IPS DF 19.7 (cell line): ENCODE results near the gene ARRDC4.
"Not testable (repeated sequence)": the region's sequence is repeated elsewhere in the genome, so short reads cannot be mapped to it uniquely, and the experiment has no call there.

Experiments
- DNase-seq: peaks from one replicate; pipeline ENCODE4 v3.0.0-alpha.2; 2013; ENCODE audit warnings: low read depth, low spot score

ARRDC4 gene

DNA sequence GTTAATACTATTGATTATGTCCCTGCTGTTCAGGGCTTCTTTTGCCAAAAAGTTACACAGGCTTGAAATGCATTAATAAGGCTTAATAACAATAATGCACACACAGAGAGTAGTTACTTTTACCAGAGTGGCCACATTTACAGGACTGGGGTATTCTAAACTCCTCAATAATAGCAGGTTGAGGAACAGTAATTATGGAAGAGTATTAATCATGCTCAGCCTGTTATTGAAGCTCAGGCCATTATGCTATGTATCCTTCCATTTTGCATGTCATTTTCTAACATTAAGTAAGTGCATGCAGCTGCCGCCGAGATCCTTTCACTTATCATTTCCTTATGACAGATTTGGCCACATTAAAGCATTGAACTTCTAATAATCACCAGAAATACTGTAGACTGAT, 5.7 kb downstream of the ARRDC4 start:
- DNase-seq: no peak

DNA sequence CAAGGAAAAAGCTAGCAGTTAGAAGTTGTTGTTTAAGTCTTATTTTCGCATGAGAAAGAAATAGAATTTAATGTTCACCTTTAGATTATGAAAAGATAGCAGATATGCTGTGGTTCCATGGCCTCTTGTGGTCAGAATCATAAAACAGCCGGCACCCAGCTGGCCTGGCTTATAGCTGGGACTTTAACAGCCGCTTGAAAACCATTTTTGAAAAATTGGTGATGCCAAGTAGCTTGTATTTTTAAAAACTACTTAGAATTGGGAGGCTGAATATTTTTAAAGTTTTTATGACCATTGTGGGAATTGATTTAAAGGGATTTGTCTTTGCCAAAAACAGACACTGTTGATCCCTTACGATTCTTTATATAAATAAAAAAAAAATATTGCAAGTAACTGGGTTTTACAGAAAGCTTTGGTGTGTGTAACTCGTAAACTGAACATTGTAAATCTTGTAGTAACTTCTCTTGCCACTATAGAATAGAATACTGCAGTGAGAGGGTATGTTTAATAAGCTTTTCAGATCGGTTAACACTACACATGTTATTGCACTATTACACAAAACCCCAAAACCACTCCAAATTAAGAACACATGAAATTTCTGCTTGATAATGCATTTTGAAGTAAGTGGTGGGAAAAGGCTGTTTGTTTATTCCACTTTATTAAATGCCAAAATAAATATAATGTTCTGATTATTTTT, 6.6 kb downstream of the ARRDC4 start:
- DNase-seq: no peak

DNA sequence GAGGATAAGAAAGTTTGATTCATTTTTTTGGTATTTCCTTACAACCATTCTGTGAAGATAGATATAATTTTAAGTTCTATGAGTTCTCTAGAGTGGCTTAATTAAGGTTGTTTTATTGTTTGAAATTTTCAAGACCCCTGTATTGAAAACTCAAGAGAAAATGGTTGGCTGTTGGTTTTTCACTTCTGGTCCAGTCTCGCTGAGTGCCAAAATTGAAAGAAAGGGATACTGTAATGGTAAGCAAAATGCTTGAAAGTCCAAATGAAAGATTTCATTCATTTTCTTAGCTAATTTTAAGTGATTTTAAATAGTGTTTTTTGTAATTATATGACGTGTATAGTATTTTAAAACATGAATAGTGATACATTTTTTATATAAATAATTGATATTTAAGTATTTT, 7.4 kb downstream of the ARRDC4 start:
- no peak for DNase-seq

DNA sequence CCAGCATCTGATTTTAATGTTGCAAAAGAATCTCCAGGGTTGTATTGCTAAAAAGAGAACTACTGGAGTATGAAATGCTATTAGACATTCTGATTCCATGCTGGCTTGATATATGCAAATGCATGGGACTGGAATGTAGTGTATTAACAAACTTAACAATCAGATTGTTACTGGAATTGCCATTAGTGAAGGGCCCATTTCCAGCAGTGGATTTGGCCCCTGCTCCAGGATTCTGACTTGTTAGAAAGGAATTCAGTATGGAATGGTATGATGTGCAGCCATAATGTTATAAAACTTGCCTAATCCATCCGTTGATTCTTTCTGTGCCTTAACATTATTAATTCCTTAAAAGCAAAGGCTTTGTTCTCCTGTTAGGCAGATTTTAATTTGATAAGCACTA, 7.9 kb downstream of the ARRDC4 start:
- DNase-seq: no peak

DNA sequence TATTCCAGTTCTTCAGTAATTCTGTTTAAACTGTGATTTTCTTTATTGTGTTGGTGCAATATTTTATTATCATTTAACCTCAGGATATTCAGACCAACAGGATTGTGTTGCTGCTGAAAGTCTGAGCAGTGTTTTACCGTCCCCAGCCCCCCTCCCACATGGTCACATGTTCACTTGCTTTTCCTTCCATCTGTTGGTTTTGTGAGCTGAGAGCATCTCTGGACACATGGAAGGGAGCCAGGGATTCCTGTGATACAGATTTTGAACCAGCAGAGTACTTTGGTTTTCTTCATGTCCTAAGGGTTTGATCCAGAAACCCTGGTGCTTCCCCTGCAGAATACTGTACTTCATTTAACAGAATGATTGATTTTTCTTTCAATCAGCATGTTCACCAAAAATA, 11.9 kb downstream of the ARRDC4 start:
- no peak for DNase-seq

GRCh38 chr15:97976129-97976528, 15.6 kb downstream of the ARRDC4 start:
- DNase-seq: no peak

DNA sequence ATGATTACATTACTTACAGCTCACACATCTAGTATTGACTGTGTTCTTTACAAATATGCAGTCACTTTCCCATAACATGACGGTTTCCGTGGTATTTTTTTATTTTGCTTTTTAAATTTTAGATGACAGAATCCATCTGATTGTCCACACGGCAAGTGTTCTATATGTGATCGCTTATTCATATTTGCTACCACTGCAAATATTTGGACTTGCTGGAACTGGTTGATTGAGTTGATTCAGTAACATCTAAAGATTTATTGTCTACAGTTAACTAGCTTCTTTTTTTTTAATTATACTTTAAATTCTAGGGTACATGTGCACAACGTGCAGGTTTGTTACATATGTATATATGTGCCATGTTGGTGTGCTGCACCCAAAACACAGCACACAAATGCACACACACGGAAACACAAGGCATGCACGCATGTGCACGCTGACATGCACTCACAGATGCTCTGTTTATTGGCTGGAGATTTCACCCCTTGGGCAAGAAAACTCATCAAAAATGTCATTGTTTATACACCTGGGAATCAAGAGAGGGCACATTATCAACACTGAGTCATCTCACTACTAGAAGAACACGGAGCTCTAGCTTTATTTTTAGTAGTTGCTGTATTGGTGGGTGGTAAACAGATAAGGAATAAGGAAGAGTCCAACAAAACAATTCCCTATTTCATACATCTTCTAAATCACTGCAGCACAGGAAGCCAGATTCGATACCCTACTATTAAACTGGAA, 16.4 kb downstream of the ARRDC4 start:
- no peak for DNase-seq

GRCh38 chr15:97977734-97978133, 17.2 kb downstream of the ARRDC4 start:
- DNase-seq: no peak

- DNase-seq: no peak
Measured at GRCh38 chr15:97978401-97979139, 18.1 kb downstream of the ARRDC4 start.

DNA sequence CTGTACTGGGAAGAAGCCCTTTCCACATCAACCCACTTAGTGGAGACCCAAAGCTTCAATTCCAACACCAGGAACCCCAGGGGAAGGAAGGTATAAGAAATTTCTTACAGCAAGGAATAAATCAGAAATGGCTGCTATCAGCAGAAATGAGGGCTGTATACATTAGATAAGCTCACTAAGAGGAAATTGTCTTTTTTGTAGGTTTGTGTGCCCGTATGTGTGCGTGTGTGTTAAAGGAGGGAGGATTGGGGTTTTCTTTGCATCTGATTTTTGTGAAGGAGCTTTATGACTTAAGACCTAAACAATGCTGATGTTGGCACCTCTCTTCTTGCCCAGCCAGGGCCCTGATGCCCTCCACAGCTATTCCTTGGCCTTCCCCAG, 18.6 kb downstream of the ARRDC4 start:
- DNase-seq: no peak

DNA sequence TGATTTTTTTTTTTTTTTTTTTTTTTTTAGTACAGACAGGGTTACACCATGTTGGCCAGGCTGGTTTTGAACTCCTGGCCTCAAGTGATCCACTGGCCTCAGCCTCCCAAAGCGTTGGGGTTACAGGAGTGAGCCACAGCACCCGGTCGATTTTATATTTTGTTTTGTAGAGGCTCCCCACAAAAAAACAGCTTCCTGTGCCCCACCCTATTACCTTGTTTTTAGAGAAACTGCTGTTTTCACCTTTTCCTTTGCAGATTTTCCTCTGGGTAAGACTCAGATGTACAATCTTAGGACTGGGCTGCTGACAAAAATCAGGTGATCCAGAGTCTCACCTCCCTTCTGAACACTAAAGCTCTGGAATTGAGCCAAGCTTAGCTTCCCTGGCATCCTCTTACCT, 20.6 kb downstream of the ARRDC4 start:
- no peak for DNase-seq

- DNase-seq: no peak
Measured at GRCh38 chr15:97981758-97982157, 21.3 kb downstream of the ARRDC4 start.

DNA sequence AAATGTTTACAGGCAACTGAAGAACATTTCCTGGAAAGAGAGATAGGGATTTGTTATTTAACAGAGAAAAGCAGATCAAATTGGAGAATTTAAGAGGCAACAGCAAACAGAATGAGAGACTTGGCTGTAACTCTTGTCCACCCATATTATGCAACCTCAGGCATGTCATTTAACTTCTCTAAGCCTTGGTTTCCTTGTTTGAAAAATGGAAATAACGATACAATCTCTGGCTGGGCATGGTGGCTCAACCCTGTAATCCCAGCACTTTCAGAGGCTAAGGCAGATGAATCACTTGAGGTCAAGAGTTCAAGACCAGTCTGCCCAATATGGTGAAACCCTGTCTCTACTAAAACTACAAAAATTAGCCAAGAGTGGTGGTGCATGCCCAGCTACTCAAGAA, 23.7 kb downstream of the ARRDC4 start:
- no peak for DNase-seq

DNA sequence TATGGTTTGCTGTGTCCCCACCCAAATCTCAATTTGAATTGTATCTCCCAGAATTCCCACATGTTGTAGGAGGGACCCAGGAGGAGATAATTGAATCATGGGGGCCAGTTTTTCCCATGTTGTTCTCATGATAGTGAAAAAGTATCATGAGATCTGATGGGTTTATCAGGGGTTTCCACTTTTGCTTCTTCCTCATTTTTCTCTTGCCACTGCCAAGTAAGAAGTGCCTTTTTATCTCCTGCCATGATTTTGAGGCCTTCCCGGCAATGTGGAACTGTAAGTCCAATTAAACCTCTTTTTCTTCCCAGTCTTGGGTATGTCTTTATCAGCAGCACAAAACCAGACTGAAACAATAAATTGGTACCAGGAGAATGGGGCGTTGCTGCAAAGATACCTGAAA, 25.5 kb downstream of the ARRDC4 start:
- not testable (repeated sequence) for DNase-seq

DNA sequence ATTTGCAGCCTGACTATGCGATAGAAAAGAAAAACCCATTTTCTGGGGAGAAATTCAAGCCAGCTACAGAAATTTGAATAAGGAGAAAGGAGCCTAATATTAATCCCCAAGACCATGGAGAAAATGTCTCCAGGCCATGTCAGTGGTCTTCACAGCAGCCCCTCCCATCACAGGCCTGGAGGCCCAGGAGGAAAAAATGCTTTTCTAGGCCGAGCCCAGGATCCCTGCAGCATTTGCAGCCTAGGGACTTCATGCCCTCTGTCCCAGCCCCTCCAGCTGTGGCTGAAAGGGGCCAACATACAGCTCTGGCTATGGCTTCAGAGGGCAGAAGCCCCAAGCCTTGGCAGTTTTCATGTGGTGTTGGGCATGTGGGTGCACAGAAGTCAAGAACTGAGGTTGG, 26.3 kb downstream of the ARRDC4 start:
- no peak for DNase-seq

DNA sequence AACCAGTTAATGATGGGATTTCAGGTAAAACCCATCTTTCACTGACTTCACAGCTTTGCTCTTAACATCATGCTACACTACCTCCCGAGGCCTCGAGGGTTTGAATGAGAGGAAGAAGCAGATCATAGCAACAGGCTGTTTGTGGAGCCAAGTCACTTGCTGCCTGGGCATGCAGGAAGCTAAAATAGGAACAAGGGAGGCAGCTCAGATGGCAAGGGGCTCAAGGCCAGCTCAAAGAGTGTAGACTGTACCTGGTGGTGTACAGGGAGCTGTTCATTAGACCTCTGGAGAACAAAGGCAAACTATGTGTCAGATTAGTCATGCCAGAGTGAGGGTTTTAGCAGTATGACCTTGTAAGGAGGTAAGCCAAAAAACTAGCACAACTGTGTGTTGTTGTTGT, 28.8 kb downstream of the ARRDC4 start:
- DNase-seq: no peak

DNA sequence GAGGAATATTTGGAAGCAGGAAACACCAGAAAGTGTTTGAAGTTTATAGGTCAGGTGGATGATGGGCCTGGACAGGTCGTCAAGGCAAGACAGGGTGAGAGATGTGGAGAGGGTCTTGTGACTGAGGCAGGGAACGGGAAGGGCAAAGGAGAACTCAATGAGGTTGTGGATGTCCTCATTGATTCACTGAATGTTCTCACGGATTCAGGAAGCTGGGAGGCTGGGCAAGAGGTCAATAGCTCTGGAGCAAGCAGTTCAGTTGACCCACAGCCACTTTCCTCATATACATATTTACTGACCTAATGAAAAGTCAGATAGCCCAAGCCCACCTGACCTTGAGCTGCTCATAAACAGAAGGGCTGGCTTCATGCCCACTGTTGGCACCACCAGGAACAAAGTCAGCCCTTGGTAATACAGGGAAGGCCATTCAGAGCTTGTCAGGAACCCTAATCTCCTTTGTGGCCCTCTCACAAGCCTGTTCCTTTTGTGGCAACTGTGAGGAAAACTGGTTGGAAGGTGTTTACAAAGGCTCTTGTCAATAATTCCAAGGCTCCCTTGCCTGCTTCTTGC, 31.6 kb downstream of the ARRDC4 start:
- DNase-seq: no peak

DNA sequence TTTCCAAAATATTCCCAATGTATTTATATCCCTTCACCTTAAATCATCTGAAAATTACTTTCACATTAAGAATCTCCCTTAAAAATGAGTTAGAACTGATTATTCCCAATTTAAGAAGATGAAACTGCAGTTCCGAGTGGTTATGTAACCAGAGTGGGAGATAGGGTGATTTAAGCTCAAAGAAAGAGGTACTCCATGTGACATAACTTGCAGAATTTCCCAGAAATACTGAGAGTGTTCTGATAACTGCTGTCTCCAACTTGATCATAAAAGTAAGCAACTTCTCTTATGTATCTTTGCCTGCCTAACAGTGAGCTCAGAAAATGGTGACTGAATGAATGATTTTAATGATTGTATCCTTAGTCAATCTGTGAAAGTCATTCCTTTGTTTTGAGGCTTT, 32.3 kb downstream of the ARRDC4 start:
- DNase-seq: no peak

GRCh38 chr15:97993310-97993738, 32.8 kb downstream of the ARRDC4 start:
- DNase-seq: no peak

- DNase-seq: no peak
Measured at GRCh38 chr15:97994236-97994635, 33.7 kb downstream of the ARRDC4 start.

DNA sequence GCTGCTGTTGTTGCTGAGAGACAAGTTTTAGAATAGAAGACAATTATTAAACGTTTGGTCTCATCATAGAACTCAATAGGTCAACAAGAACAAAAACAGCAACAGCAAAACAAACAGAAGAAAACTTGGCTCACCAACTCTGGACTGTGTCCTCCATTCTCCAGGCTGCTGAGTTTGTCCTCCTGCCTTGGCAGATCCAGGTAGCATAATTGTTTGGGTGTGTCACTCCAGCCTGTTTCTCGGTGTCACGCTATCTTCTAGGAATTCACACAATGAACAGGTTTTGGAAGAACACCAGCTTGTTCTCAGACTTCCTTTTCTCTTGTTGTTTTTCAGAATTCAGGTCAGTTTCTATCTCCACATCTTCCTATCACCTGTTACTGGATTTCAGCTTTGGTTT, 34.7 kb downstream of the ARRDC4 start:
- no peak for DNase-seq

GRCh38 chr15:97995881-97996603, 35.5 kb downstream of the ARRDC4 start:
- DNase-seq: no peak
